IPS-20b (cell line): Measurements from ENCODE around the gene MYO1E.

Experiments
- H3K27ac ChIP-seq: one replicate; pipeline ENCODE4 v1.5.1; 2013; ENCODE audit warnings: low read length
- H3K27me3 ChIP-seq: 2 replicates; pipeline ENCODE4 v1.6.1; 2013; ENCODE audit warnings: mild to moderate bottlenecking, low read length, inconsistent platforms; ENCODE audit not compliant: insufficient read depth
- H3K36me3 ChIP-seq: 2 replicates; pipeline ENCODE4 v1.6.1; 2013; ENCODE audit warnings: low read depth, mild to moderate bottlenecking, inconsistent platforms, low read length, moderate library complexity; ENCODE audit not compliant: insufficient read depth
- H3K4me1 ChIP-seq: 2 replicates; pipeline ENCODE4 v1.6.1; 2013; ENCODE audit warnings: mild to moderate bottlenecking, control low read depth, inconsistent platforms, low read length, moderate library complexity; ENCODE audit not compliant: insufficient read depth
- H3K4me3 ChIP-seq: 2 replicates; pipeline ENCODE4 v1.5.1; 2013; ENCODE audit warnings: mild to moderate bottlenecking, low read length, inconsistent platforms
- H3K9ac ChIP-seq: 2 replicates; pipeline ENCODE4 v1.6.1; 2013; ENCODE audit warnings: low read depth, mild to moderate bottlenecking, inconsistent platforms, low read length, moderate library complexity
- H3K9me3 ChIP-seq: 2 replicates; pipeline ENCODE4 v1.6.1; 2013; ENCODE audit warnings: mild to moderate bottlenecking, low read depth, low read length, inconsistent platforms; ENCODE audit not compliant: insufficient read depth

MYO1E gene

GRCh38 chr15:59120937-59121336 lies 251.7 kb downstream of the MYO1E start:
- Histone ChIP-seq H3K4me1 (no peaks in the 10 kb centered on the region), H3K27me3 (no peaks in the 10 kb centered on the region), H3K4me3 (no peak overlapping the region), H3K36me3 (peaks cover 91% of the 10 kb centered on the region), H3K9ac (no peak overlapping the region), H3K9me3 (no peaks in the 10 kb centered on the region), H3K27ac (no peak overlapping the region)

GRCh38 chr15:59119625-59120024 lies 253.0 kb downstream of the MYO1E start:
- no peaks in the 10 kb centered on the region for H3K4me1 ChIP-seq
- H3K36me3 ChIP-seq: peaks cover 91% of the 10 kb centered on the region
- H3K4me3 ChIP-seq: no peak overlapping the region
- H3K9ac ChIP-seq: no peak overlapping the region
- no peaks in the 10 kb centered on the region for H3K9me3 ChIP-seq
- H3K27me3 ChIP-seq: no peaks in the 10 kb centered on the region
- H3K27ac ChIP-seq: no peak overlapping the region

- Histone ChIP-seq H3K9me3 (no peaks in the 10 kb centered on the region), H3K4me3 (no peak overlapping the region), H3K27me3 (no peaks in the 10 kb centered on the region), H3K4me1 (no peaks in the 10 kb centered on the region), H3K36me3 (peaks cover 92% of the 10 kb centered on the region), H3K27ac (no peak overlapping the region), H3K9ac (no peak overlapping the region)
Observed at GRCh38 chr15:59116771-59117170, 255.9 kb downstream of the MYO1E start.

- no peak overlapping the region for H3K9ac ChIP-seq
- H3K4me3 ChIP-seq: no peak overlapping the region
- H3K36me3 ChIP-seq: peaks cover 94% of the 10 kb centered on the region
Observed at GRCh38 chr15:59116141-59116540, 256.5 kb downstream of the MYO1E start.

GRCh38 chr15:59115047-59115446 lies 257.6 kb downstream of the MYO1E start:
- Histone ChIP-seq H3K36me3 (peaks cover 94% of the 10 kb centered on the region), H3K4me1 (no peaks in the 10 kb centered on the region)

More at GRCh38 chr15:59116141-59116540, 256.5 kb downstream of the MYO1E start:
- no peaks in the 10 kb centered on the region for H3K4me1 ChIP-seq
- H3K27me3 ChIP-seq: no peaks in the 10 kb centered on the region
- no peaks in the 10 kb centered on the region for H3K9me3 ChIP-seq
- no peak overlapping the region for H3K27ac ChIP-seq

GRCh38 chr15:59111251-59111650 lies 261.4 kb downstream of the MYO1E start:
- H3K27me3 ChIP-seq: no peaks in the 10 kb centered on the region
- no peak overlapping the region for H3K4me3 ChIP-seq
- H3K36me3 ChIP-seq: peaks cover 86% of the 10 kb centered on the region
- no peaks in the 10 kb centered on the region for H3K9me3 ChIP-seq
- H3K27ac ChIP-seq: no peak overlapping the region
- no peak overlapping the region for H3K9ac ChIP-seq
- peaks cover 1% of the 10 kb centered on the region; the same call in 1 of the 2 replicates for H3K4me1 ChIP-seq

More at GRCh38 chr15:59115047-59115446, 257.6 kb downstream of the MYO1E start:
- Histone ChIP-seq H3K9ac (no peak overlapping the region), H3K9me3 (no peaks in the 10 kb centered on the region), H3K27me3 (no peaks in the 10 kb centered on the region), H3K4me3 (no peak overlapping the region), H3K27ac (no peak overlapping the region)

GRCh38 chr15:59105854-59106253 lies 266.8 kb downstream of the MYO1E start:
- Histone ChIP-seq H3K4me3 (peak overlapping the region; percentile 87), H3K27ac (peak overlapping the region; percentile 73), H3K36me3 (peaks cover 38% of the 10 kb centered on the region), H3K9ac (peak overlapping the region; percentile 94; the same call in 1 of the 2 replicates), H3K4me1 (peaks cover 5% of the 10 kb centered on the region; the same call in 1 of the 2 replicates), H3K27me3 (no peaks in the 10 kb centered on the region), H3K9me3 (no peaks in the 10 kb centered on the region)

GRCh38 chr15:59104912-59105732 lies 267.5 kb downstream of the MYO1E start, which contains the start of gene CCNB2:
Gene CCNB2, plus strand, starts transcription at chr15:59105146. Its CDS starts 123 bp downstream, at chr15:59105269.
- Histone ChIP-seq H3K4me3 (peak within 1 kb of the TSS; percentile 87), H3K36me3 (peaks cover 31% of the 10 kb centered on the region), H3K4me1 (peaks cover 5% of the 10 kb centered on the region; the same call in 1 of the 2 replicates)

GRCh38 chr15:59104602-59104911 lies 268.1 kb downstream of the MYO1E start:
- H3K27me3 ChIP-seq: no peaks in the 10 kb centered on the region
- peak overlapping the region; percentile 87 for H3K4me3 ChIP-seq
- H3K9ac ChIP-seq: peak overlapping the region; percentile 94; the same call in 1 of the 2 replicates
- H3K27ac ChIP-seq: no peak overlapping the region
- H3K36me3 ChIP-seq: peaks cover 27% of the 10 kb centered on the region
- H3K4me1 ChIP-seq: peaks cover 5% of the 10 kb centered on the region; the same call in 1 of the 2 replicates
- H3K9me3 ChIP-seq: no peaks in the 10 kb centered on the region

More at GRCh38 chr15:59104912-59105732, 267.5 kb downstream of the MYO1E start, which contains the start of gene CCNB2:
- H3K9me3 ChIP-seq: no peaks in the 10 kb centered on the region
- no peaks in the 10 kb centered on the region for H3K27me3 ChIP-seq
- peak within 1 kb of the TSS; percentile 73 for H3K27ac ChIP-seq
- H3K9ac ChIP-seq: peak within 1 kb of the TSS; percentile 94

GRCh38 chr15:59099162-59099685 lies 273.4 kb downstream of the MYO1E start:
- Histone ChIP-seq H3K27ac (no peak overlapping the region), H3K27me3 (no peaks in the 10 kb centered on the region), H3K4me3 (no peak overlapping the region), H3K9me3 (no peaks in the 10 kb centered on the region), H3K9ac (no peak overlapping the region), H3K36me3 (peaks cover 27% of the 10 kb centered on the region), H3K4me1 (no peaks in the 10 kb centered on the region)

GRCh38 chr15:59096429-59096828 lies 276.2 kb downstream of the MYO1E start:
- Histone ChIP-seq H3K4me1 (no peaks in the 10 kb centered on the region), H3K9me3 (no peaks in the 10 kb centered on the region), H3K9ac (no peak overlapping the region), H3K27me3 (no peaks in the 10 kb centered on the region), H3K36me3 (peaks cover 55% of the 10 kb centered on the region), H3K27ac (no peak overlapping the region), H3K4me3 (no peak overlapping the region)

- Histone ChIP-seq H3K9me3 (no peaks in the 10 kb centered on the region), H3K27me3 (no peaks in the 10 kb centered on the region), H3K9ac (no peak overlapping the region), H3K36me3 (peaks cover 72% of the 10 kb centered on the region), H3K4me1 (no peaks in the 10 kb centered on the region), H3K4me3 (no peak overlapping the region), H3K27ac (no peak overlapping the region)
Observed at GRCh38 chr15:59094077-59094476, 278.6 kb downstream of the MYO1E start.
